HL-60/S4 treated with phorbol 12-myristate 13-acetate at 8.2 ng/mL for 4 days and 3 days (cell line): ENCODE measurements around the gene PURB.
"Not testable (repeated sequence)": the region's sequence is repeated elsewhere in the genome, so short reads cannot be mapped to it uniquely, and the experiment has no call there.

Experiments
- in situ Hi-C: fragments of 300-500 bp; cut with MboI; formaldehyde crosslinking; loops from 2 replicates; pipeline ENCODE4 v1.15.0; 2022; ENCODE audit warnings: low sequenced_read_pairs

Gene PURB

GRCh38 chr7:44885394-44886317, at the start of gene PURB:
Gene PURB, minus strand, starts transcription at chr7:44885530. Its CDS starts 182 bp downstream, at chr7:44885348.
- in situ Hi-C loops: no loop called here

GRCh38 chr7:44935016-44935415, 49.7 kb upstream of the PURB start:
- in situ Hi-C loops: no loop called here

- in situ Hi-C loops: not testable (repeated sequence)
These were observed 49.2 kb upstream of the PURB start for GRCh38 chr7:44934510-44934909.

GRCh38 chr7:44930921-44931320, 45.6 kb upstream of the PURB start:
- in situ Hi-C loops: no loop called here

GRCh38 chr7:44922351-44922694, 37.0 kb upstream of the PURB start:
- in situ Hi-C loops: loop anchor here (5.0 kb wide), 1 partner anchor 65 kb away; no protein-coding TSS in a partner anchor

GRCh38 chr7:44921607-44922350, 36.4 kb upstream of the PURB start:
- in situ Hi-C loops: loop anchor here (5.0 kb wide), 1 partner anchor 64 kb away; no protein-coding TSS in a partner anchor

- in situ Hi-C loops: loop anchor here (5.0 kb wide), 1 partner anchor 63 kb away; no protein-coding TSS in a partner anchor
These were observed 34.8 kb upstream of the PURB start for GRCh38 chr7:44920119-44920518.

GRCh38 chr7:44918029-44918428, 32.7 kb upstream of the PURB start:
- in situ Hi-C loops: no loop called here

- in situ Hi-C loops: no loop called here
These were observed 32.1 kb upstream of the PURB start for GRCh38 chr7:44917465-44917864.

GRCh38 chr7:44914992-44915607, 29.8 kb upstream of the PURB start:
- in situ Hi-C loops: no loop called here

GRCh38 chr7:44912775-44913347, 27.5 kb upstream of the PURB start:
- in situ Hi-C loops: no loop called here

GRCh38 chr7:44911911-44912310, 26.6 kb upstream of the PURB start:
- in situ Hi-C loops: no loop called here

GRCh38 chr7:44909596-44910389, 24.5 kb upstream of the PURB start:
- in situ Hi-C loops: no loop called here

- in situ Hi-C loops: no loop called here
These were observed 21.6 kb upstream of the PURB start for GRCh38 chr7:44906965-44907364.

- in situ Hi-C loops: no loop called here
These were observed 19.8 kb upstream of the PURB start for GRCh38 chr7:44905002-44905635.

- in situ Hi-C loops: no loop called here
These were observed 14.1 kb upstream of the PURB start for GRCh38 chr7:44899443-44899842.

GRCh38 chr7:44898039-44898438, 12.7 kb upstream of the PURB start:
- in situ Hi-C loops: no loop called here

GRCh38 chr7:44897309-44897708, 12.0 kb upstream of the PURB start:
- in situ Hi-C loops: no loop called here

GRCh38 chr7:44894888-44895580, 9.7 kb upstream of the PURB start:
- in situ Hi-C loops: no loop called here
